Activated B cell treated with CpG ODN at 0.5 μM for 24 hours (primary cell): ENCODE results near the gene SCAF11. TPM values are rescaled to one million over a fixed set of nuclear protein-coding genes. Genes with fewer than 3 reads are reported as not detected.

Experiments used
- ATAC-seq: fragments of 200-7000 bp; cut with Tn5 transposase; one replicate; pipeline ENCODE4 v1.10.0; 2021; ENCODE audit warnings: low read depth, mild to moderate bottlenecking, moderate library complexity
- CTCF ChIA-PET: fragments of 350-600 bp; sonication (Branson Sonifier 250); formaldehyde crosslinking; loops from one replicate; lab custom pipeline; 2021; ENCODE audit warnings: antibody characterized with exemption; lab: Charles Lee
- POLR2A ChIA-PET: fragments of 350-600 bp; sonication (Branson Sonifier 250); formaldehyde crosslinking; loops from one replicate; lab custom pipeline; 2021; ENCODE audit warnings: antibody characterized with exemption; lab: Charles Lee
- DNase-seq: peaks from one replicate; pipeline ENCODE4 v3.0.0; 2022
- H3K27ac Mint-ChIP-seq: one replicate; pipeline ENCODE4 v1.8.0; 2020; ENCODE audit warnings: mixed read lengths
- H3K27me3 Mint-ChIP-seq: one replicate; pipeline ENCODE4 v1.8.0; 2021; ENCODE audit warnings: mixed read lengths
- H3K36me3 Mint-ChIP-seq: one replicate; pipeline ENCODE4 v1.8.0; 2021; ENCODE audit warnings: low read depth, mixed read lengths
- H3K4me1 Mint-ChIP-seq: one replicate; pipeline ENCODE4 v1.8.0; 2021; ENCODE audit warnings: mixed read lengths
- H3K4me3 Mint-ChIP-seq: one replicate; pipeline ENCODE4 v1.8.0; 2020; ENCODE audit warnings: mild to moderate bottlenecking, mixed read lengths
- H3K9me3 Mint-ChIP-seq: one replicate; pipeline ENCODE4 v1.8.0; 2020; ENCODE audit warnings: mixed read lengths
- CTCF ChIP-seq: fragments of 200-600 bp; IDR thresholded peaks from one replicate; pipeline ENCODE4 v1.8.0; 2022; ENCODE audit warnings: antibody characterized with exemption, mild to moderate bottlenecking
- intact Hi-C: fragments of 100-400 bp; cut with micrococcal nuclease; formaldehyde crosslinking; loops from one replicate; pipeline ENCODE4 v1.15.1; 2024
- total RNA-seq: library from RNA; stranded (reverse); gene quantifications from 2 replicates; pipeline ENCODE4 v1.2.3, GENCODE V29; 2022

The SCAF11 gene
- total RNA-seq, 1 donor from 2014 or later: 198 TPM

- Mint-ChIP-seq H3K4me3 (no peak overlapping the region), H3K9me3 (no peaks in the 10 kb centered on the region), H3K4me1 (peaks cover 13% of the 10 kb centered on the region), H3K27ac (no peak overlapping the region), H3K36me3 (peaks cover 52% of the 10 kb centered on the region), H3K27me3 (no peaks in the 10 kb centered on the region)
- DNase-seq (no peak), ATAC-seq (no peak)
- ChIA-PET POLR2A (no interaction called here), CTCF (no interaction called here)
- no peak for TF ChIP-seq CTCF
- intact Hi-C loops: no loop called here
Measured at GRCh38 chr12:45918818-45919217, 71.6 kb downstream of the SCAF11 start.

GRCh38 chr12:45915405-45915804, 75.0 kb downstream of the SCAF11 start:
- TF ChIP-seq CTCF: no peak
- CTCF ChIA-PET: no interaction called here
- H3K27me3 Mint-ChIP-seq: no peaks in the 10 kb centered on the region
- H3K36me3 Mint-ChIP-seq: peaks cover 25% of the 10 kb centered on the region
- no peak for ATAC-seq
- intact Hi-C loops: no loop called here
- no peak for DNase-seq
- no peaks in the 10 kb centered on the region for H3K9me3 Mint-ChIP-seq
- POLR2A ChIA-PET: no interaction called here
- peak overlapping the region; percentile 59 for H3K27ac Mint-ChIP-seq
- peaks cover 25% of the 10 kb centered on the region for H3K4me1 Mint-ChIP-seq
- no peak overlapping the region for H3K4me3 Mint-ChIP-seq

- ChIA-PET POLR2A (no interaction called here), CTCF (no interaction called here)
- peak overlapping the region; percentile 24 for H3K27ac Mint-ChIP-seq
- H3K27me3 Mint-ChIP-seq: no peaks in the 10 kb centered on the region
- TF ChIP-seq CTCF: no peak
- intact Hi-C loops: no loop called here
- peaks cover 16% of the 10 kb centered on the region for H3K36me3 Mint-ChIP-seq
- DNase-seq: no peak
- peaks cover 25% of the 10 kb centered on the region for H3K4me1 Mint-ChIP-seq
- H3K9me3 Mint-ChIP-seq: no peaks in the 10 kb centered on the region
- H3K4me3 Mint-ChIP-seq: no peak overlapping the region
- ATAC-seq: peak; percentile 34
Measured at GRCh38 chr12:45914090-45914489, 76.3 kb downstream of the SCAF11 start.

GRCh38 chr12:45913631-45914030, 76.7 kb downstream of the SCAF11 start:
- no peak for ATAC-seq
- H3K36me3 Mint-ChIP-seq: peaks cover 17% of the 10 kb centered on the region
- no peak overlapping the region for H3K27ac Mint-ChIP-seq
- intact Hi-C loops: no loop called here
- DNase-seq: no peak
- no peak overlapping the region for H3K4me3 Mint-ChIP-seq
- H3K9me3 Mint-ChIP-seq: no peaks in the 10 kb centered on the region
- H3K4me1 Mint-ChIP-seq: peaks cover 25% of the 10 kb centered on the region
- TF ChIP-seq CTCF: no peak
- no peaks in the 10 kb centered on the region for H3K27me3 Mint-ChIP-seq
- ChIA-PET POLR2A (no interaction called here), CTCF (no interaction called here)

GRCh38 chr12:45912774-45913173, 77.6 kb downstream of the SCAF11 start:
- Mint-ChIP-seq H3K4me3 (no peak overlapping the region), H3K36me3 (peaks cover 14% of the 10 kb centered on the region), H3K27ac (no peak overlapping the region), H3K9me3 (no peaks in the 10 kb centered on the region), H3K4me1 (peaks cover 29% of the 10 kb centered on the region), H3K27me3 (no peaks in the 10 kb centered on the region)
- CTCF ChIA-PET: no interaction called here
- no peak for TF ChIP-seq CTCF
- DNase-seq (no peak), ATAC-seq (no peak)
- intact Hi-C loops: no loop called here
- POLR2A ChIA-PET: no interaction called here
